CD4-positive, alpha-beta T cell treated with Interleukin-21 for 1 hour (primary cell): ENCODE measurements around the gene MEG3.

ENCODE experiments used
- DNase-seq: peaks from one replicate; pipeline ENCODE4 v3.0.0-alpha.2; 2020

Gene MEG3

DNA sequence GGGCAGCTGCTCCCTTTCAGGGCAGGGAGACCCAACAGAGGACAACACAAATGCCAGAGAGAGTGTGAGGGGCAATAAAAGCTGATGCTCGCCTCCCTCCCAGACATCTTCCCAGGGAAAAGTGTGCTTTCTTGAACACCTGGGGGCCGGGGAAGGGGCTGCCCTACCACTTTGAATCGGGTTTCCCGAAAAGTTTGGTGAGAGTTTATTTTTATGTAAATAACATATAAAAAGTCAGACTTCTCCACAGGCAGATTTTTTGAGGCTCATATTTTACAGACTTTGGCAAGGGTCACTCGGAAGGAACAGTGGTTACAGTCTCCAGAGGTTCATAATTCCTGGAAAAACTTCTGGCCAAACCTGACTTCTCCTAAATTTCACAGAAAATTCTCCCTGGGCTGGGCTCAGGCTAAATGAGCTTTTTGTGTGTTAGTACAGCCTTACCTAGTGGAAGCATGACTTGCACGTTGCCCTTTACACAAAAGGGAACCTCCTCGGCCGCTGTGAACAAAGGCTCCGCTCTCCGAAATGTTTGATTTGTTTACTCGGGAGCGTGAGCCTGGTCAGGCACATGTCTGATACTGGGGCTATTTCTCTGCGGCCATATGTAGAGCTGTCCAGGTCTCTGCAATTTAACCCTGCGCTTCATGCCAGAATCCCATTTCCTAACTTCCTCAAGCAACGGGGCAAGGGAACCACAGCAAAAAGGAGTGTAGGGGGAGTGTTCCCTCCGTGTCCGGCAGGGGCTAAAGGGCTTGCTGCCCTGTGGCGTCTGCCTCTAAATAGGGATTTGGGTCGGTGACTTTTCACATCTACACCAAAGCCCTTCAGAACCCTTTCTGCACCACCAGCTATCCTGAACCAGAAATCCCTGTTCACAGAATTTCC lies 74.2 kb downstream of the MEG3 start:
- no peak for DNase-seq

DNA sequence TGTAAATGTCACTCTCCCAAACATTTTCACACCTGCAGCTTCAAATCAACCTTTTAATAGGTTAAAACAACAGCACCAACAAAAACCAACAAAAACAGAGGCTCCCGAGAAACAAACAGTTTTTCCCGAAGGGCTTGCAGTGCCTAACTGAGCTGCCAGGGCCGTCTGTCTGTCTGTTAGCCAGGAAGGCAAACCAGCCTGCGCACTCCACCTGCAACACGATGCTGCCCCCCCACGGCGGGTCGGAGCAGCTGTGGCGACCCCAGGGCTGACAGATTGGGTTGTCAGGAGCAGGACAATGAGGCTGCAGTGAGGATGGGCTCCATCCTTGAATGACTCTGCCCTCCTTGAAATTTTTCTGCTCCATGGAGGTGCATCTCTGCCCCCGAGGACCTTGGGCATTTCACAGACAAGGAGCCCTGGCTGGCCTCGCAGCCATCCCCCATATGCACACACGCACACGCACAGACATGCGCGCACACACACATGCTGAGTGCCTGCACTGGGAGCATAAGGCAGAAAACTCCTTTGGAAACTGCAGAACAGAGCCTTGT lies 75.0 kb downstream of the MEG3 start:
- DNase-seq = no peak

DNA sequence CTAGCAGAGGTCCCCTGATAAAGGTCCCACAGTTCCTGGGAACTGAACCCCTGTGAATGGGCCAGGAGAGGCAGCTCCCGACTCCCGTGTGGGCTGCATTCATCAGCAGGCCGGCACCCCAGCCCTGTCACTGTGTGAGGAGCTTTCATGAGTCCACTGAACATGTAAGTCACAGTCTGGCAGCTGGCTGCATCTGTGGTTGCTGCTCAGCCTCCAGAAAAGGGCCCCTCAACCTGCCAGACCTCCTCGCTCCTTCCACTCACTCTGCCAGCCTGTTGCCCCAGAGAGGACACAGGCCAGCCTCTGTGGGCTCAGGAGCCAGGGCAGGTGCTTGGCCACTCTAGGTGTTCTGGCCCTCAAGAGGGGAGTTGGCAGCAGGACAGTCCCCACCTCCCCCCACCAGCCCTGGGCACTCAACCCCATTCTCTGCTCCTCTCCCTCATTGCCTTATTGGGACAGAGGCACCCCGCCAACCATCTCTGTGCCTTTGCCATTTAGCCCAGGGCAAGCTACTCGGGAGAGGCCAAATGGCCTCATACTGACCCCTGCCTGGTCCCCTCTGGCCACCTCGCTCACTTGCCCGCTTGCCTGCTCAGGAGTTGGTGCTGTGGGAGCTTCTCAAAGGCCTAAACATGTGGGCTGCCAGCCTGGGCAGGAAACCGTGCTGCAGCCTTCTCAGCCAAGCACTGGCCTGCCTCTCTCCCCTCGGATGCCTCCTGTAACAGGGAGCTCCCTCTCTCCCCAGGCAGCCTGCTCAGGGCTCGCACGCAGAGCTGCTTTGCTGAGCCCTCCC lies 75.7 kb downstream of the MEG3 start:
- DNase-seq = no peak

DNA sequence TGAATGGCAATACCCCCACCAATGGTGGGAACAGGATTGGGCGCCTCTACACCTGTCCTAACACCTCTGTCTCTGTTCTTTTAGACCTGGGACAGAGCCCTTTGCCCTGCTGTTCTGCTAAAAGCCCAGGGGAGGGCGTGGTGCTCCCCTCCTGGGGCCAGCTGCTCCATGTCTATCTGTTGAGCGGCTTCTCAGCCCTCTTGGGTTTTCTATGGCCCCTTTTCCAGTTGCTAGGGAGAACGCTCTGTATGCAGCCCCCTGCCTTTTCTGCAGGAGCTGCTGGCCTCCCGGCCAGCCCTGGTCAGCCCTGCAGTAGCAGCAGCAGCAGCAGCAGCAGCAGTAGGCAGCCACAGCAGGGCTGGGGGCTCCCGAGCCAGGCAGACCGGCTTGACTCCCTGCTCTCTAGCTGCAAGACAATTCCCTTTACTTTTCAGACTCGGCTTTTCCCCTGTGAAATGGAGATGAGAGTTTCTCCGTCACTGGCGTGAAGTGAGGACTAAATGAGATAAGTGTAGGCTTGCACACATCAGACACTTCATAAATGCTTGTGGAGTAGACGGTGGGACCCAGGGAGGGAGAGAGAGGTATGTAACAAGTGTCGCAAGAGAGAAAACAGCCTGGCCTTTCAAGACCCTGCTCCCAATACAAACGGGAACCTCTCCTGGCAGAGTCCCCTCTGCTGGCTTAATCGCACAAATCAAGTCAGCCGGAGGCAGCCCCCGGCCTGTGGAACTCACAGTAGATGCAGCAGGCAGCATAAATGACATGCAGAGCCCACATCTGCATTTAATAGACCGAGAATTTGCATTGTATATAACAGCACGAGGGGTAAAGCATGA lies 76.6 kb downstream of the MEG3 start:
- no peak for DNase-seq

DNA sequence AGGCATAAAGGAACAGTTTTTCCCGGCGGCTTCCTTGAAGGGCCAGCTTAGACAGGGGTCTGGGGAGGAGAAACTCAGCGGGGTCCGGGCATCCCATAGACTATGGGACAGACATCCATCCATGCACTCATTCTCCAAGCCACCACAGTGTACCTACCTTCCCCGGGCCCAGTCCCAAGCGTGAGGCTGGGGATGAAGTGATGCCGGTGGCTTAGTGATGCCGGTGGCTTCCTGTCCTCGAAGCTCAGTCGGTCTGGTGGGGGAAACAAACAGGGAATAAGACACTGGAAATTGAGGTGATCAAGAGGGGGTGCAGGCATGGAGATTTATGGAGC lies 77.2 kb downstream of the MEG3 start:
- DNase-seq = no peak

DNA sequence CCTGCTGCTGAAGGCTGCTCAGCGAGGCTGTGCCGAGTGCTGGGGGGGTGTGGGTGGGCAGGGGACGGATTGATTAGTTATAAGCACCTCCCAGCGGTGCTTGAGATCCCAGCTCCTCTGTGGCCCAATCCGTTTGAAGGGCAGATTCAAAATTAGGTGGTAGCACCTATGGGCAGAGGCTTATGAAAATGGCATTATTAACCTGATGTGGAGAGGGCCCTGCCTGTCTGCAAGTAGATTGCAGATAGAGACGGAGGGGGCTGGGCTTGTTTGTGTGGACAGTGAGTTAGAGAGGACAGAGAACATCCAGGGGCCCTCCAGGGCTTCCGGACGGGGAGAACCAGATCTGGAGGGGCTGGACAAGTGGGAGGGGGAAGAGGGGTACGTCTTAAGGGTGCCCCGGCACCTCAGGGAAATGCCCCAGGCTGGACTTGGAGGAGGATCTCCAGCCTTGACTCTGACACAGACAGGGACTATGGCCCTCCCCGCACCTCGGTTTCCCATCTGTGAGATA lies 77.8 kb downstream of the MEG3 start, which contains the start of gene RTL1:
Gene RTL1 (minus strand): TSS at position 51 of the 514 bp plus-strand sequence. CDS start 18,934 bp downstream, outside the sequence.
- DNase-seq = no peak

DNA sequence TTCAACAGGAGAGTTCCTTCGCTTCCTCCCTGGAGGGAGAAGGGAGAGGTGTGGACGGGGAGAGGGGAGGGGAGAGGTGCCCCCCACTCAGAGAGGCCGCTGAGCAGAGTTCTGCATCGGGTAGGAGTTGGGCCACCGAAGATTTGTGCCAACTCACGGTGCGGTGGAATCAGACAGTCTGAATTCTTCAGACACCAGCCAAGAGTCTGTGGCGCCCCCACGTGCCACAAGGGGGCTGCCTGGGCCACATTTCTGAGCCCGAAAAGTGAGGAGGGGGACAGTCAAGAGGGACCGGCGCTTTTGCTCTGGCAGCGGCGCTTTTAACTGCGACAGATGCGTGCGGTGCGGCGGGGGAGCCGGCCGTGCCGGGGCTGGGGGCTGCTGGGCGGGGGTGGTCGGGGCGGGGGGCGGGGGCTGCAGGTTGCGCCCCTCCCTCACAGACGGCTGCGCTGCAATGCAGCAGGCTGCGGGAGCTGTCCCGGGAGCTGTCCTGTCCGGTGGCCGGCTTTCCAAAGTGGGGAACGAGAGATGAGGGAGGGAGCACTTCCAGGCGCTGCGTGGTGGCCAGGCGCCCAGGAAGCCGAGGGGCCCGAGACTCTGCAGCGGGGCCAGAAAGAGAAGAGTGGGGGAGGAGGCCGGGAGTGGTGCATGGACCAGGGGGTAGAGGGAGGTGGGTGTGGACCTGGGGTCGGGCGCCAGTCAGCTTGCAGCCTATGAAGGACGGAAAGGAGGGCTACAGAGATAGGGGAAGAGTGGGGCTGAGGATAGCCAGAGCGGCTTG lies 78.6 kb downstream of the MEG3 start:
- no peak for DNase-seq

DNA sequence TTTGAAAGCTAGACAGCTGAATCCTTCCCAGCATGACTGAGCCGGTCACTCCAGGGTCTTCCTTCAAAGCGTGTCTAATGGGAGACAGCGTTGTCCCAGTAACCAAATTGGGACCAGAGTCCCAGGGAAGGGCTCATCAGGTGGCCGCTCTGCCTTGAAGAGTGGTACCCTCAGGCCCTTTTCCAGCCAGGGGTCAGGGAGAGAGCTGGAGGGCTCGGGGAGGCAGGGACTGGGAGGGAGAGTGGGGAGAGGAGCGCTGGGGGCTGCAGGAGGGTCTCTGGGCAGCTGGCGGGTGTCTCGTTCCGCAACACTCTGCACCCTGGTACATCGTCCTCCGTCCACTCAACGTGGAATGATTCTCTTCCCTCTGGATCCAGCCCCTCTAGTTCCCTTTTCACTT lies 79.2 kb downstream of the MEG3 start:
- no peak for DNase-seq

DNA sequence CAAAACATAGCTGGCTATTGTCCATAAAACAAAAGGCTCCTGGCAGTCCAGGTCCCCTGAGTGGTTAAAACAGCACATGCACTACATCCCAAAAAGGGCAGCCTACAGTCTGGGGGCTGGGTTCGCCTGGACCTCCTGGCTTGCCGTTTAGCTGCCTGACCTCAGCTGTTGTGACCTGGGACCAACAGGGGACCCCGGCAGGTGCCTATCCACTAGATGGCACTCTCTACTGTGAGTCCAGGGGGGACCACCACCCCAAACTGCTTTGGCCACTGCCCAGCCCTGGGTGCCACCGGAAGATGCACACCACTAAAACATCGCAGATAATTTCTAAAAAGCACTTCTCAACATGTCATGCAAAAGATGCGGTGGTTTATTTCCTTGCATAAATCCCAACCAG lies 80.5 kb downstream of the MEG3 start:
- DNase-seq = no peak

DNA sequence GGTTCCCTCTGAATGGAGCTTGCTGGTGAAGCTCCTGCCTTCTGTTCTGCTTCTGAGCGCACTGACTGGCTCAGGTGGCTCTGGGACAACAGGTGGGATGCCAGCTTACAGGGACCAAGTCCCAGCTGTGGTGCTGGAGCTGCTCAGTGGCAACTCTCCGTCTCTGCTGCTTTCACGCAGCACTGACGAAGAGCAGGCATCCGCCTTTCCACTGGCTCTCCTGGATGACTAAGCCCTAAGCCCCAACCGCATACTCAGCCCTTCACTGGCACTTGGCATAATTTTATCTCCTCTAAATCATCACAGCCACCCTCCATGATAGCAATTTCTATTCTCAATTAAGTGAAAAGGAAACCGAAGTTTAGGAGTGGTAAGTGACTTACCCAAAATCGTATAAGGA lies 81.3 kb downstream of the MEG3 start:
- no peak for DNase-seq

DNA sequence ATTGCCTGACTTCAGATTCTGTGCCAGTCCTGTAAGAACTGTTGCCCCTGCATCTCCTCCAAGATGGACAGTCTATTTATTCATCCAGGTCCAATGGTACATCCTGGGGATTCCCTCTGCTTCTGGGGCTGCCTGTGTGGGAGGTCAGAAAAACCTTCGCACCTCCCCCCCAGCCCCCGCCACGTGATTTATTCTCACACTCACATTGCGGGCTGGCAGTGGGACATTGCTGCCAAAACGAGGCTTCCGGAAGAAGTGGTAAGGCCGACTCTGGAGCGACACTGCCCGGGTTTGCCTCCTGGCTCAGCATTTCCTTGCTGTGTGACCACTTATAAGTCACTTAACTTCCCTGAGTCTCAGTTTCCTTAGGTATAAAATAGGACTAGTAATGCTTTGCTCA lies 83.5 kb downstream of the MEG3 start:
- DNase-seq = no peak
